Stomach (tissue), 9 donors: Measurements from ENCODE around the gene NEK6. TPM values are rescaled to one million over a fixed set of nuclear protein-coding genes. Genes with fewer than 3 reads are reported as not detected.

Experiments
- DNase-seq, 2 donors: peaks; one replicate each; pipeline versions ENCODE4 v3.0.0 to v3.0.0-alpha.2; 2013 to 2019
- H3K27ac ChIP-seq, 5 donors: fragments of 200-600 bp in 4 of 5; sonication (generic) in 4 of 5; one replicate each; pipeline ENCODE4 v1.5.1; 2013 to 2019; ENCODE audit warnings: mild to moderate bottlenecking in 1 of 5, moderate library complexity in 1 of 5
- H3K27me3 ChIP-seq, 3 donors: fragments of 200-600 bp; sonication (generic); one replicate each; pipeline ENCODE4 v1.5.1; 2017 to 2019; ENCODE audit warnings: mixed run types in 1 of 3
- H3K36me3 ChIP-seq, 4 donors: fragments of 200-600 bp; sonication (generic); 1 replicate in 3 of 4; 2 replicates in 1 of 4; pipeline ENCODE4 v1.5.1; 2016 to 2019
- H3K4me1 ChIP-seq, 4 donors: fragments of 200-600 bp; sonication (generic); one replicate each; pipeline ENCODE4 v1.5.1; 2016 to 2019
- H3K4me3 ChIP-seq, 4 donors: fragments of 200-600 bp; sonication (generic) in 3 of 4; one replicate each; pipeline ENCODE4 v1.5.1; 2016 to 2019; ENCODE audit warnings: mild to moderate bottlenecking in 1 of 4
- H3K9me3 ChIP-seq, 4 donors: fragments of 200-600 bp; sonication (generic); one replicate each; pipeline ENCODE4 v1.5.1; 2016 to 2019
- CTCF ChIP-seq, 7 experiments: fragments of 450-650 bp in 4 of 7; fragments of 200-600 bp in 3 of 7; sonication (generic) in 3 of 7; IDR thresholded peaks; one replicate each; pipeline ENCODE4 v1.5.1; 2016 to 2019; ENCODE audit warnings: antibody characterized with exemption in 7 of 7, control low read depth in 2 of 7, mild to moderate bottlenecking in 1 of 7
- EP300 ChIP-seq: sonication (generic); formaldehyde crosslinking; IDR thresholded peaks from one replicate; pipeline ENCODE4 v1.6.1; 2017; ENCODE audit warnings: antibody characterized with exemption
- POLR2A ChIP-seq, 4 donors: fragments of 450-650 bp; IDR thresholded peaks; one replicate each; pipeline ENCODE4 v1.6.1; 2016; ENCODE audit warnings: antibody characterized with exemption in 4 of 4, control low read depth in 2 of 4, mild to moderate bottlenecking in 1 of 4, moderate library complexity in 1 of 4
- POLR2AphosphoS5 ChIP-seq, 3 donors: sonication (generic); formaldehyde crosslinking; IDR thresholded peaks; one replicate each; pipeline ENCODE4 v1.6.1; 2016; ENCODE audit warnings: antibody characterized with exemption in 3 of 3
- WGBS, 5 donors: extraction: QIAGEN DNeasy Blood & Tissue Kit in 3 of 5; methylation state at CpG; one replicate each; pipeline versions ENCODE4 v1.1.5 to v1.1.7; 2013 to 2018; 5-methylcytosine and 5-hydroxymethylcytosine counted together
- intact Hi-C: fragments of 100-400 bp; cut with DNase I; formaldehyde crosslinking; loops from one replicate; pipeline ENCODE4 v1.15.1; 2023; ENCODE audit warnings: low total_unique reads
- polyA plus RNA-seq, 3 donors: library from polyadenylated mRNA; stranded (reverse); fragments of 200-250 nt; gene quantifications; one replicate each; pipeline ENCODE4 v1.2.3, GENCODE V29; 2013
- total RNA-seq, 5 donors: library from RNA; depleted of rRNA; stranded (reverse); fragments of >200 nt; gene quantifications; one replicate each; pipeline versions ENCODE4 v1.1.0 to v1.2.3, GENCODE V29; 2014 to 2016
- donor health status: healthy with polysubstance abuse.
- donor health status: Bipolar disorder and iron deficiency.
- donor health status: healthy.

The NEK6 gene
- total and polyA plus RNA-seq, 8 donors = 6.0 to 76.8 (median 25.9) TPM

GRCh38 chr9:124353811-124354274 lies 96.1 kb downstream of the NEK6 start:
- Histone ChIP-seq H3K27ac (no peak overlapping the region), H3K36me3 (peaks cover 61 to 95% (median 84%) of the 10 kb centered on the region in 4 donors), H3K27me3 (no peaks in the 10 kb centered on the region), H3K4me1 (peaks cover 0 to 26% (median 6%) of the 10 kb centered on the region in 4 donors), H3K4me3 (no peak overlapping the region), H3K9me3 (no peaks in the 10 kb centered on the region)
- no peak for TF ChIP-seq POLR2A (IDR thresholded peaks at IDR 0.05)
- no peak for TF ChIP-seq POLR2AphosphoS5 (IDR thresholded peaks at IDR 0.05)
- no peak for TF ChIP-seq EP300
- no peak for TF ChIP-seq CTCF (IDR thresholded peaks at IDR 0.05)
- WGBS, 5 donors = 77 to 85% (median 84%) methylated on average over 4 of the region's 4 CpGs
- intact Hi-C loops = no loop called here
- DNase-seq = no peak

- no peak for DNase-seq
- TF ChIP-seq EP300 = no peak
- TF ChIP-seq POLR2AphosphoS5 (IDR thresholded peaks at IDR 0.05) = no peak
- H3K27ac ChIP-seq = no peak overlapping the region
Observed at GRCh38 chr9:124354346-124355038, 96.7 kb downstream of the NEK6 start.

GRCh38 chr9:124355039-124355940 lies 97.5 kb downstream of the NEK6 start:
- TF ChIP-seq EP300 = no peak
- no peak for TF ChIP-seq POLR2AphosphoS5 (IDR thresholded peaks at IDR 0.05)
- TF ChIP-seq POLR2A (IDR thresholded peaks at IDR 0.05) = no peak
- no peak for TF ChIP-seq CTCF (IDR thresholded peaks at IDR 0.05)
- Histone ChIP-seq H3K36me3 (peaks cover 48 to 81% (median 70%) of the 10 kb centered on the region in 4 donors), H3K27ac (no peak overlapping the region), H3K9me3 (no peaks in the 10 kb centered on the region), H3K4me1 (peaks cover 0 to 26% (median 8%) of the 10 kb centered on the region in 4 donors), H3K27me3 (no peaks in the 10 kb centered on the region), H3K4me3 (no peak overlapping the region)
- WGBS, 5 donors = 90 to 95% (median 92%) methylated on average over 20 to 21 of the region's 21 CpGs
- no peak for DNase-seq
- intact Hi-C loops = no loop called here

More at GRCh38 chr9:124354346-124355038, 96.7 kb downstream of the NEK6 start:
- Histone ChIP-seq H3K27me3 (no peaks in the 10 kb centered on the region), H3K9me3 (no peaks in the 10 kb centered on the region), H3K4me3 (no peak overlapping the region), H3K36me3 (peaks cover 55 to 89% (median 77%) of the 10 kb centered on the region in 4 donors), H3K4me1 (peaks cover 0 to 26% (median 6%) of the 10 kb centered on the region in 4 donors)
- 91 to 94% (median 91%) methylated on average over 14 to 17 of the region's 17 CpGs for whole genome bisulfite sequencing, 5 donors
- intact Hi-C loops = no loop called here

- 83 to 93% (median 88%) methylated on average over 9 to 15 of the region's 15 CpGs for WGBS, 5 donors
- Histone ChIP-seq H3K27me3 (no peaks in the 10 kb centered on the region), H3K4me1 (peaks cover 0 to 30% (median 10%) of the 10 kb centered on the region in 4 donors), H3K36me3 (peaks cover 39 to 72% (median 63%) of the 10 kb centered on the region in 4 donors), H3K9me3 (no peaks in the 10 kb centered on the region), H3K27ac (no peak overlapping the region), H3K4me3 (no peak overlapping the region)
- intact Hi-C loops = no loop called here
- no peak for DNase-seq
- TF ChIP-seq EP300 (no peak), POLR2A (IDR thresholded peaks at IDR 0.05) (no peak), POLR2AphosphoS5 (IDR thresholded peaks at IDR 0.05) (no peak), CTCF (IDR thresholded peaks at IDR 0.05) (no peak)
Observed at GRCh38 chr9:124355941-124356744, 98.4 kb downstream of the NEK6 start.
